Kidney epithelial cell (primary cell): Measurements from ENCODE around the gene TSPAN32. TPM values are rescaled to one million over a fixed set of nuclear protein-coding genes. Genes with fewer than 3 reads are reported as not detected.
A peak's percentile ranks its signal among the peaks of the same experiment; 100 is the strongest.

ENCODE experiments used
- DNase-seq: peaks from one replicate; pipeline ENCODE4 v3.0.0-alpha.2; 2010; ENCODE audit warnings: low read depth
- H3K27me3 ChIP-seq: 2 replicates; pipeline ENCODE4 v1.6.0; 2011; ENCODE audit warnings: low read length; ENCODE audit not compliant: control insufficient read depth, insufficient read depth
- H3K36me3 ChIP-seq: 2 replicates; pipeline ENCODE4 v1.5.1; 2011; ENCODE audit warnings: low read length; ENCODE audit not compliant: control insufficient read depth, insufficient read depth
- H3K4me3 ChIP-seq: 2 replicates; pipeline ENCODE4 v1.5.1; 2011; ENCODE audit warnings: low read depth, mild to moderate bottlenecking, control low read depth, low read length
- CTCF ChIP-seq: IDR thresholded peaks from 2 replicates; pipeline ENCODE4 v1.5.1; 2011; ENCODE audit warnings: mild to moderate bottlenecking, moderate library complexity, low read length, control low read depth, inconsistent platforms; ENCODE audit not compliant: insufficient read depth, poor library complexity, severe bottlenecking
- total RNA-seq: library from RNA; depleted of rRNA; stranded (reverse); fragments of >200 nt; gene quantifications from 2 replicates; pipeline ENCODE4 v1.2.3, GENCODE V29; 2015

TSPAN32 gene
- total RNA-seq, 1 donor from 2014 or later: 0.46 TPM

DNA sequence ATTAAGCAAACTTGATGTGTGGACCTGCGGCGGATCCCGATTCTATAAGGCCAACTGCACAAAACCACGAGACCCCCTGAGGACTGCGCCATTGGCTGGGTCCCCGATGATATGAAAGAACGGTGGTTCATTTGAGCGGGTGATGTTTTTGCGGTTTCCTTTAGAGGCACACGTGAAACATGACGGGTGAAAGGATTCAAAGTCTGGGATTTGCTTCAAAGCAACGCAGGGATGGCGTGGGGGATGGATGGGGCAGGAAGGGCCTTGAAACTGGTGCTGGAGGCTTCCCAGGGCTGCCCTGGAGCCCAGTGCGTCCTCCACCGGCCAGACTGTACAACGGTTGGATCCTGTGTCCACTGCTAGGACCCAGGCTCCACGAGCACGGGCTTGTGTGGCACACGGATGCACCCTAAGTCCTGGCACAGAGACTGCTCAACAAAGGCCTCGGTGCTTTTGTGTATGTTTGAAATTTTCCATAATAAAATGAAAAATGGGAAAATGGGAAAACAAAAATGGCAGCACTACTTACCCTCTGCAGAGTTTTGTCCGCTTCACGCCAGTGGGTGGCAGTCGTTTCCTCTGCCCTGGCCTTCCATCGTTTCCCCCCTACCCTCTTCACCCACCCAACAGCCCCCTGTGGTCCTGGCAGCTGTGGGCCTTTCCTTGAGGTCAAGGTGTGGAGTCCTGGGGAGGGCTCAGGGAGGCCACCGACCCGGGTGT lies 35.1 kb upstream of the TSPAN32 start:
- no peak for DNase-seq
- Histone ChIP-seq H3K4me3 (no peak overlapping the region), H3K27me3 (peaks cover 71% of the 10 kb centered on the region), H3K36me3 (no peaks in the 10 kb centered on the region)
- TF ChIP-seq CTCF: no peak

GRCh38 chr11:2267306-2267850 lies 34.4 kb upstream of the TSPAN32 start:
- Histone ChIP-seq H3K36me3 (no peaks in the 10 kb centered on the region), H3K4me3 (no peak overlapping the region), H3K27me3 (peaks cover 75% of the 10 kb centered on the region)
- no peak for TF ChIP-seq CTCF
- no peak for DNase-seq

GRCh38 chr11:2267851-2268728 lies 33.7 kb upstream of the TSPAN32 start:
- Histone ChIP-seq H3K36me3 (no peaks in the 10 kb centered on the region), H3K27me3 (peaks cover 74% of the 10 kb centered on the region), H3K4me3 (no peak overlapping the region)
- no peak for DNase-seq
- TF ChIP-seq CTCF: no peak

DNA sequence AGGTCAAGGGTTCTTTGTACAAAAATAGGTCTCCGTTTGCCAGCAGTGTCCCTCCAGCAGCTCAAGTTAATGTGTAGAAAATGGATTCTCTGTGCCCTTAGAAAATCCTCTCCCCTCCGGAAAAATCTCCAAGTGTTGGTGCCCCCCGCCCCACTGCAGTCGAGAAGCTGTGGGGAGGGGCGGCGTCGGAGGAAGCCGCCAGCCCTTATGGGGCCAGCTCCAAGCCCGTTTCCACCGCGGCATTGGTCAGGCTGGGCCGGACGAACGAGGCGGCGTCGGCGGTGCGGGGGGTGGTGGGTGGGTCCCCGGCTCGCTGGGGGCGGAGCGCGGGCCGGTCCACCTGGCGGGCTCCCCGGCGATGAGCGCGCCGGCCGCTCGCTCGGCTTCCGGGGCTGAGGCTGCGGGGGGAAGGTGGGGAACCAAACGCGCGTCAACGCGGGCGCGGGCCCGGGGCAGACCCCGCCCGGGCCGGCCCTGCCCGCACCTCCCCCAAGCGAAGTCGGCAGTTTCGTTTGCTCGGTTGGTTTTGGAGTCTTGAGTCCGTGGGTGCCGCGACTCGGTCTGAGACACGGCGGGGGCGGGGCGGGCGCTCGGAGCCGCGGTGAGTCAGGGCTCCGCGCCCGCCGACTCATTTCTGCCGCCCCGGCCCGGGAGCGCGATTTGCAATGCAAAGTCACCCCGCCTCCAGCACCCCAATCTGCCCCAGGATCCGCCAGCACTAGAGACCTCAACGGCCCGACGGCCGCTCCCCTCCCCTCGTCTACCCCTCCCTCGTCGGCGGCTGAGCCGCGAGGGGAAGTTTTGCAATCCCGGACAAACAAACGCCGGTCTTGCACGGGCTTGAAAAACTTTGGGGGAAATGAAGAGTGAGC lies 32.8 kb upstream of the TSPAN32 start:
- peak overlapping the region; percentile 22 for H3K4me3 ChIP-seq
- H3K36me3 ChIP-seq: no peaks in the 10 kb centered on the region
- peaks cover 71% of the 10 kb centered on the region for H3K27me3 ChIP-seq
- no peak for TF ChIP-seq CTCF
- no peak for DNase-seq

DNA sequence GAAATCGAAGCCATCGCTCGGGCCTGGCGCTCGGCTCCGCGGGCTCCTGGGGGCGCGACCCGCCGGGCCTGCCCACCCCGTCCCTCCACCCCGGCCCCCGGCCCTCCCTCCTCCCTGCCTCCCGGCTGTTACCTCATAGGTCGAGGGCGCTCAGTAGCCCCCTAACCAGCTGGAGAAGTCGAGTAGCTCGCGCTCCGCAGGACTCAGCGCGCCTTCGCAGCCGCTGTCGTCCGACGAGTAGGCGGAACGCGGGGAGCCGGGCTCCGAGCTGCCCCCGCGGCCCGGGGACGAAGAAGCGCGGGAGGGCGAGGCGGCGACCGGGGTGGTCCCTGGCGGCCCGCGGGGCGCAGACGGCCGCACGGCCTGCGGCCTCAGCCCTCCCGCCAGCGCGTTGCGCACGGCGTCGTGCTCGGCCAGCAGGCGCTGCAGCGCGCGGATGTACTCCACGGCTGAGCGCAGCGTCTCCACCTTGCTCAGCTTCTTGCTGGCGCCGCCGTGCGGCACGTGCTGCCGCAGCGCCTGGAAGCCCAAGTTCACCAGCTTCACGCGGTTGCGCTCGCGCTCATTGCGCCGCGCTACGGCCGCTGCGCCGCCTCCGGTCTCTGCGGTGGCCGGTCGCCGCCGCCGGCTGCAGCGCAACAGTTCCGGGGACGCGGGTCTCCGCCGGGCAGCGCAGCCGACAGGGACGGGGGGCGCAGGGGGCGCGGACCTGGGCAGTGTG lies 32.1 kb upstream of the TSPAN32 start:
- Histone ChIP-seq H3K36me3 (no peaks in the 10 kb centered on the region), H3K27me3 (peaks cover 73% of the 10 kb centered on the region), H3K4me3 (no peak overlapping the region)
- peak; percentile 3 for TF ChIP-seq CTCF
- DNase-seq: peak; percentile 5
